Naive thymus-derived CD4-positive, alpha-beta T cell (primary cell): Measurements from ENCODE around the gene WIZ. TPM values are rescaled to one million over a fixed set of nuclear protein-coding genes. Genes with fewer than 3 reads are reported as not detected.

Experiments used
- ATAC-seq: fragments of 150-1000 bp; cut with Tn5 transposase; 2 replicates; pipeline ENCODE4 v1.10.0; 2021; ENCODE audit warnings: mild to moderate bottlenecking, moderate library complexity
- CTCF ChIA-PET: fragments of 350-600 bp; sonication (Branson Sonifier 250); formaldehyde crosslinking; loops from one replicate; lab custom pipeline; 2021; ENCODE audit warnings: antibody characterized with exemption; lab: Charles Lee
- POLR2A ChIA-PET: fragments of 350-600 bp; sonication (Branson Sonifier 250); formaldehyde crosslinking; loops from one replicate; lab custom pipeline; 2021; ENCODE audit warnings: antibody characterized with exemption, inconsistent platforms; lab: Charles Lee
- DNase-seq, 9 donors: peaks; one replicate each; pipeline versions ENCODE4 v3.0.0 to v3.0.0-alpha.2; 2020 to 2022; ENCODE audit warnings: mixed read lengths in 1 of 9
- H3K27ac ChIP-seq: one replicate; pipeline ENCODE4 v1.7.0; 2013; ENCODE audit warnings: mild to moderate bottlenecking, low read depth, low read length, moderate library complexity
- H3K27me3 ChIP-seq, 2 donors: one replicate each; pipeline ENCODE4 v1.7.0; 2013; ENCODE audit warnings: low read length in 2 of 2, mild to moderate bottlenecking in 2 of 2, moderate library complexity in 2 of 2; ENCODE audit not compliant: control insufficient read depth in 2 of 2, insufficient read depth in 2 of 2
- H3K36me3 ChIP-seq, 3 experiments: 1 replicate in 2 of 3; 2 replicates in 1 of 3; pipeline ENCODE4 v1.7.0; 2013; ENCODE audit warnings: low read length in 3 of 3, mild to moderate bottlenecking in 3 of 3, moderate library complexity in 1 of 3; ENCODE audit not compliant: insufficient read depth in 3 of 3, control insufficient read depth in 2 of 3
- H3K4me1 ChIP-seq, 2 donors: one replicate each; pipeline ENCODE4 v1.7.0; 2013; ENCODE audit warnings: low read length in 2 of 2, mild to moderate bottlenecking in 2 of 2, moderate library complexity in 1 of 2; ENCODE audit not compliant: control insufficient read depth in 2 of 2, insufficient read depth in 2 of 2
- H3K4me3 ChIP-seq: 2 replicates; pipeline ENCODE4 v1.7.0; 2013; ENCODE audit warnings: mild to moderate bottlenecking, low read length
- H3K9me3 ChIP-seq, 3 experiments: 1 replicate in 2 of 3; 2 replicates in 1 of 3; pipeline ENCODE4 v1.7.0; 2013; ENCODE audit warnings: low read length in 3 of 3; ENCODE audit not compliant: control insufficient read depth in 2 of 3
- H3K27ac Mint-ChIP-seq, 9 donors: one replicate each; pipeline ENCODE4 v1.8.0; 2020 to 2022; ENCODE audit warnings: mixed read lengths in 9 of 9, mild to moderate bottlenecking in 8 of 9, moderate library complexity in 5 of 9, inconsistent platforms in 2 of 9
- H3K27me3 Mint-ChIP-seq, 5 donors: one replicate each; pipeline ENCODE4 v1.8.0; 2021 to 2022; ENCODE audit warnings: mixed read lengths in 5 of 5, mild to moderate bottlenecking in 1 of 5
- H3K36me3 Mint-ChIP-seq, 5 donors: one replicate each; pipeline ENCODE4 v1.8.0; 2020 to 2022; ENCODE audit warnings: mixed read lengths in 5 of 5, mild to moderate bottlenecking in 3 of 5, inconsistent platforms in 1 of 5
- H3K4me1 Mint-ChIP-seq, 7 donors: one replicate each; pipeline ENCODE4 v1.8.0; 2020 to 2022; ENCODE audit warnings: mixed read lengths in 7 of 7, mild to moderate bottlenecking in 3 of 7, inconsistent platforms in 1 of 7
- H3K4me3 Mint-ChIP-seq, 10 donors: one replicate each; pipeline ENCODE4 v1.8.0; 2020 to 2022; ENCODE audit warnings: mild to moderate bottlenecking in 10 of 10, mixed read lengths in 10 of 10, moderate library complexity in 6 of 10, inconsistent platforms in 2 of 10
- H3K9me3 Mint-ChIP-seq, 11 donors: one replicate each; pipeline ENCODE4 v1.8.0; 2020 to 2022; ENCODE audit warnings: mixed read lengths in 11 of 11, mild to moderate bottlenecking in 4 of 11, inconsistent platforms in 1 of 11, moderate library complexity in 1 of 11
- intact Hi-C, 2 donors: fragments of 100-400 bp; cut with micrococcal nuclease; formaldehyde crosslinking; loops; one replicate each; pipeline ENCODE4 v1.15.1; 2023
- polyA plus RNA-seq, 2 donors: library from polyadenylated mRNA; unstranded; fragments of 300-500 nt; fragmentation: Illumina TruSeq; gene quantifications; one replicate each; pipeline ENCODE4 v1.2.3, GENCODE V29; 2021
- total RNA-seq, 6 experiments: library from RNA in 5 of 6; stranded (reverse) in 5 of 6; gene quantifications; 1 replicate in 5 of 6; 2 replicates in 1 of 6; pipeline ENCODE4 v1.2.3 and lab custom pipeline; 2021 to 2026

WIZ gene
- total and polyA plus RNA-seq, 7 experiments from 2014 or later, result 0.91 to 34.9 (median 22.9) TPM

GRCh38 chr19:15447057-15447456 is 2.7 kb downstream of the WIZ start:
- peaks cover 0 to 22% (median 21%) of the 10 kb centered on the region in 7 donors for H3K4me1 Mint-ChIP-seq
- no peaks in the 10 kb centered on the region for H3K27me3 Mint-ChIP-seq
- peaks cover 0 to 5% of the 10 kb centered on the region in 2 donors for H3K4me1 ChIP-seq
- H3K36me3 Mint-ChIP-seq, result peaks cover 0 to 28% (median 4%) of the 10 kb centered on the region in 5 donors
- peaks cover 0 to 12% (median 5%) of the 10 kb centered on the region in 3 experiments for H3K36me3 ChIP-seq
- H3K27ac Mint-ChIP-seq, result peak overlapping the region in 7 of 9 donors; percentile 6 to 78 (median 60)
- DNase-seq (no peak), ATAC-seq (no peak)
- no peaks in the 10 kb centered on the region for H3K27me3 ChIP-seq
- no peak overlapping the region for H3K4me3 ChIP-seq
- no peaks in the 10 kb centered on the region for H3K9me3 ChIP-seq
- no peak overlapping the region for H3K27ac ChIP-seq
- peak overlapping the region in 2 of 10 donors; percentile 25 to 74 for H3K4me3 Mint-ChIP-seq
- POLR2A ChIA-PET, result interaction anchor here (1.4 kb wide), 1 partner anchor 17 kb away, joined by 7 read pairs; no protein-coding TSS in a partner anchor
- CTCF ChIA-PET, result no interaction called here
- intact Hi-C loops, result no loop called here
- H3K9me3 Mint-ChIP-seq, result peaks cover 0 to 3% (median 0%) of the 10 kb centered on the region in 11 donors

- peaks cover 0 to under 1% (median 0%) of the 10 kb centered on the region in 3 experiments for H3K36me3 ChIP-seq
- intact Hi-C loops, result no loop called here
- H3K9me3 Mint-ChIP-seq, result peaks cover 0 to 3% (median 0%) of the 10 kb centered on the region in 11 donors
- H3K27ac Mint-ChIP-seq, result peak overlapping the region in 3 of 9 donors; percentile 1 to 36 (median 18)
- H3K4me1 ChIP-seq, result peaks cover 0 to 5% of the 10 kb centered on the region in 2 donors
- H3K4me3 Mint-ChIP-seq, result peak overlapping the region in 1 of 10 donors; percentile 25
- DNase-seq (no peak), ATAC-seq (no peak)
- H3K9me3 ChIP-seq, result no peaks in the 10 kb centered on the region
- H3K27me3 ChIP-seq, result no peaks in the 10 kb centered on the region
- POLR2A ChIA-PET, result no interaction called here
- H3K4me3 ChIP-seq, result no peak overlapping the region
- CTCF ChIA-PET, result interaction anchor here (1.0 kb wide), 1 partner anchor 10 kb away, joined by 3 read pairs; no protein-coding TSS in a partner anchor
- no peak overlapping the region for H3K27ac ChIP-seq
- H3K36me3 Mint-ChIP-seq, result peaks cover 0 to 17% (median 0%) of the 10 kb centered on the region in 5 donors
- no peaks in the 10 kb centered on the region for H3K27me3 Mint-ChIP-seq
- peaks cover 0 to 17% (median 15%) of the 10 kb centered on the region in 7 donors for H3K4me1 Mint-ChIP-seq
These were observed 3.9 kb downstream of the WIZ start for GRCh38 chr19:15445807-15446376.

- Histone ChIP-seq H3K4me3 (no peak overlapping the region), H3K27me3 (no peaks in the 10 kb centered on the region), H3K9me3 (no peaks in the 10 kb centered on the region), H3K36me3 (no peaks in the 10 kb centered on the region), H3K27ac (no peak overlapping the region), H3K4me1 (peaks cover 0 to 5% of the 10 kb centered on the region in 2 donors)
- intact Hi-C loops, result no loop called here
- peak overlapping the region in 4 of 9 donors; percentile 18 to 36 (median 26) for H3K27ac Mint-ChIP-seq
- peaks cover 0 to 11% (median 0%) of the 10 kb centered on the region in 5 donors for H3K36me3 Mint-ChIP-seq
- no peak for DNase-seq
- peaks cover 0 to 1% (median 0%) of the 10 kb centered on the region in 11 donors for H3K9me3 Mint-ChIP-seq
- ATAC-seq, result no peak
- H3K27me3 Mint-ChIP-seq, result no peaks in the 10 kb centered on the region
- CTCF ChIA-PET, result interaction anchor here (1.0 kb wide), 1 partner anchor 9 kb away, joined by 3 read pairs; no protein-coding TSS in a partner anchor
- POLR2A ChIA-PET, result interaction anchor here (1.7 kb wide), 1 partner anchor 24 kb away, joined by 4 read pairs; no protein-coding TSS in a partner anchor
- peaks cover 0 to 10% (median 8%) of the 10 kb centered on the region in 7 donors for H3K4me1 Mint-ChIP-seq
- no peak overlapping the region for H3K4me3 Mint-ChIP-seq
These were observed 4.5 kb downstream of the WIZ start for GRCh38 chr19:15445227-15445605.

GRCh38 chr19:15444505-15445226 is 5.1 kb downstream of the WIZ start:
- no peaks in the 10 kb centered on the region for H3K36me3 ChIP-seq
- Mint-ChIP-seq H3K27me3 (no peaks in the 10 kb centered on the region), H3K36me3 (peaks cover 0 to 9% (median 0%) of the 10 kb centered on the region in 5 donors), H3K4me1 (peaks cover 0 to 9% (median 7%) of the 10 kb centered on the region in 7 donors), H3K4me3 (peak overlapping the region in 1 of 10 donors; percentile 13), H3K27ac (no peak overlapping the region), H3K9me3 (peaks cover 0 to 1% (median 0%) of the 10 kb centered on the region in 11 donors)
- no peaks in the 10 kb centered on the region for H3K9me3 ChIP-seq
- no peak overlapping the region for H3K4me3 ChIP-seq
- H3K4me1 ChIP-seq, result peaks cover 0 to 5% of the 10 kb centered on the region in 2 donors
- ATAC-seq, result no peak
- H3K27me3 ChIP-seq, result no peaks in the 10 kb centered on the region
- H3K27ac ChIP-seq, result no peak overlapping the region
- intact Hi-C loops, result no loop called here
- ChIA-PET CTCF (no interaction called here), POLR2A (interaction anchor here (0.7 to 1.7 kb wide), 2 partner anchors 23 kb away, joined by 4 read pairs; no protein-coding TSS in a partner anchor)
- DNase-seq, result no peak

GRCh38 chr19:15443838-15444237 is 5.9 kb downstream of the WIZ start:
- POLR2A ChIA-PET, result interaction anchor here (1.7 kb wide), 1 partner anchor 22 kb away, joined by 4 read pairs; no protein-coding TSS in a partner anchor
- intact Hi-C loops, result no loop called here
- no peak for DNase-seq

GRCh38 chr19:15443325-15443724 is 6.4 kb downstream of the WIZ start:
- Histone ChIP-seq H3K4me1 (no peaks in the 10 kb centered on the region), H3K27me3 (no peaks in the 10 kb centered on the region), H3K9me3 (no peaks in the 10 kb centered on the region), H3K4me3 (no peak overlapping the region), H3K36me3 (no peaks in the 10 kb centered on the region), H3K27ac (no peak overlapping the region)
- Mint-ChIP-seq H3K4me3 (no peak overlapping the region), H3K27ac (peak overlapping the region in 1 of 9 donors; percentile 67), H3K27me3 (no peaks in the 10 kb centered on the region), H3K9me3 (peaks cover 0 to 1% (median 0%) of the 10 kb centered on the region in 11 donors), H3K4me1 (peaks cover 0 to 2% (median under 1%) of the 10 kb centered on the region in 7 donors), H3K36me3 (peaks cover 0 to 5% (median 0%) of the 10 kb centered on the region in 5 donors)
- ATAC-seq, result no peak
- intact Hi-C loops, result no loop called here
- CTCF ChIA-PET, result no interaction called here
- DNase-seq, result no peak
- POLR2A ChIA-PET, result interaction anchor here (1.0 kb wide), 1 partner anchor 10 kb away, joined by 6 read pairs; no protein-coding TSS in a partner anchor

More at GRCh38 chr19:15443838-15444237, 5.9 kb downstream of the WIZ start:
- H3K9me3 Mint-ChIP-seq, result peaks cover 0 to 1% (median 0%) of the 10 kb centered on the region in 11 donors
- no peak for ATAC-seq
- H3K27me3 ChIP-seq, result no peaks in the 10 kb centered on the region
- H3K27ac ChIP-seq, result no peak overlapping the region
- peaks cover 0 to 7% (median 5%) of the 10 kb centered on the region in 7 donors for H3K4me1 Mint-ChIP-seq
- H3K36me3 Mint-ChIP-seq, result peaks cover 0 to 9% (median 0%) of the 10 kb centered on the region in 5 donors
- no peaks in the 10 kb centered on the region for H3K36me3 ChIP-seq
- H3K4me3 ChIP-seq, result no peak overlapping the region
- no peaks in the 10 kb centered on the region for H3K9me3 ChIP-seq
- H3K27ac Mint-ChIP-seq, result no peak overlapping the region
- no peak overlapping the region for H3K4me3 Mint-ChIP-seq
- peaks cover 0 to 1% of the 10 kb centered on the region in 2 donors for H3K4me1 ChIP-seq
- CTCF ChIA-PET, result no interaction called here
- no peaks in the 10 kb centered on the region for H3K27me3 Mint-ChIP-seq
